Ectodermal cell (in vitro differentiated cells): ENCODE results near the gene HOXA10.

Experiments
- H3K27ac ChIP-seq: 2 replicates; pipeline ENCODE4 v1.7.0; 2013; ENCODE audit warnings: mild to moderate bottlenecking, low read depth, low read length; ENCODE audit not compliant: insufficient read depth, poor library complexity, severe bottlenecking
- H3K27me3 ChIP-seq: 2 replicates; pipeline ENCODE4 v1.7.0; 2013; ENCODE audit warnings: mild to moderate bottlenecking, low read length; ENCODE audit not compliant: insufficient read depth, control insufficient read depth, poor library complexity, severe bottlenecking
- H3K36me3 ChIP-seq: one replicate; pipeline ENCODE4 v1.7.0; 2013; ENCODE audit warnings: low read length; ENCODE audit not compliant: control insufficient read depth, insufficient read depth
- H3K4me1 ChIP-seq: one replicate; pipeline ENCODE4 v1.7.0; 2013; ENCODE audit warnings: low read length; ENCODE audit not compliant: control insufficient read depth, insufficient read depth
- H3K4me3 ChIP-seq: 2 replicates; pipeline ENCODE4 v1.7.0; 2013; ENCODE audit warnings: low read depth, low read length, control low read depth; ENCODE audit not compliant: insufficient read depth
- H3K9me3 ChIP-seq: 2 replicates; pipeline ENCODE4 v1.7.0; 2013; ENCODE audit warnings: mild to moderate bottlenecking, low read length, moderate library complexity; ENCODE audit not compliant: control insufficient read depth
- WGBS, 2 experiments: methylation state at CpG; one replicate each; pipeline ENCODE4 v1.1.7; 2013; ENCODE audit warnings: missing lambda C conversion rate in 2 of 2; 5-methylcytosine and 5-hydroxymethylcytosine counted together

HOXA10 gene

DNA sequence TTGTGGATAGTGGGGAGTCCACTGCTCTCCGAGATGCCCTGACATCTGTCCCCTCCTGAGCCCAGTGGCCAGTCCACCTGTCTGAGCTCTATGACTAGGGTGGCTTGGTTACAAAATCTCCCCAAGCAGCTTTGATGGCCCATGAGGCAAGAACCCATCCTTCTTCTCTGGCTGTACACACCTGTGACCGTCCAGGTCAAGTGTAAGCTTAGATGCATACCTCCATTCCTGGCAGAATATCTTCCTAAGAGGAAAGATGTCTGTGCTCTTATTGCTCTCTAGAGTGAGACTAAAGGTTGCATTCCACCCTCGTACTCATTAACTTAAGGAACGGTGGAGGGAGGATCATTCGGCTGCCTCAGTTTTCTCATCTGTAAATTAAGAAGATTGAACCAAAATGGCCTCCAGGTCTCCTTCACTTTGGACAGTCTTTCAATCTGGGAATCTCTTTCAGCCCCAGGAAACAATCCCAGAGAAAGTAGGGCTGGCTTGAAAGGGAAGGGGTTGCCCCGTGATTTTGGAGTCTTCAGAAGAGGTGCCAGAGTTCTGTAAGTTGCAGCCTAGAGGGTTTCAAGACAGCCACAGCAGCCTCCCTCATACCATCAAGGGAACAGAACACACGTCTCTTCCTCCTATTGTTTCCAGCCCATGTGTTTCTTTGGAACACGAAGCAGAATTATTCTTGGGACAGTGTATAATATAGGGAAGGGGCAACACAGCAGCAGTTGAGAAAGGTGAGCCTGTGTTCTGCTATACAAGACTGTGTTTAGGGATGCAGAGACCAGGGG is 49.0 kb downstream of the HOXA10 start:
- Histone ChIP-seq H3K4me3 (no peak overlapping the region), H3K36me3 (no peaks in the 10 kb centered on the region), H3K4me1 (no peaks in the 10 kb centered on the region), H3K9me3 (no peaks in the 10 kb centered on the region), H3K27ac (no peak overlapping the region), H3K27me3 (peaks cover 100% of the 10 kb centered on the region)
- WGBS, 2 experiments = 19 to 27% methylated on average over 8 of the region's 8 CpGs

GRCh38 chr7:27124096-27124901 is 49.8 kb downstream of the HOXA10 start:
- Histone ChIP-seq H3K9me3 (no peaks in the 10 kb centered on the region), H3K27me3 (peaks cover 100% of the 10 kb centered on the region), H3K4me1 (no peaks in the 10 kb centered on the region), H3K27ac (no peak overlapping the region), H3K4me3 (no peak overlapping the region), H3K36me3 (no peaks in the 10 kb centered on the region)
- WGBS, 2 experiments = 4 to 7% methylated on average over 43 of the region's 43 CpGs

DNA sequence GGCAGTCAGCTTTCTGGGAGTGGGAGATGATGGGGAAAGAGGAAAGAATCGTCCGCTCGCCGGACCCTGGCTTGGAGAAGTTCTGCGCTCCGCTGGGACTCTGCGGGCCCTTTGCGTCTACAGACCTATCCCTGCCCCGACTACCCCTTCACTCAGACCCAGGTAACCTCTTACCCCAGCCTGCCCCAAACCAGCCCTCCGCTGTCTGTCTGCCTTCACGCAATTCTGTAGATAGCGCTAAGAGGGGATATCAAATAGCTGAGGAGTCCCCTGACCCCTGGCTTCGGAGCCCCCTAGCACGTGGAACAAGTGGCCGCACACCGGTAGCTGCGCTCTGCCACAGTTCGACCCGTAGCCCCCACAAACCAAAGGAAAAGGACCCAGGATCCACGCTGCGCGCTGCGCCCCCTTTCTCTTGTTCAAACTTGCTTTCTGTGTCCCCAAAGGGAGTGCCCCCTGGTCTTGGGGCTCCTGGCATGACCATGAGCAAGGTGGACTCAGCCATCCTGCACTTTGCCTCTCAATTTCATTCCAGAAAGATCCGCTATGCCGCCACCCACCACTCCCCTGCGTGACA is 50.6 kb downstream of the HOXA10 start:
- Histone ChIP-seq H3K4me1 (no peaks in the 10 kb centered on the region), H3K27ac (no peak overlapping the region), H3K4me3 (no peak overlapping the region), H3K9me3 (no peaks in the 10 kb centered on the region), H3K27me3 (peaks cover 100% of the 10 kb centered on the region), H3K36me3 (no peaks in the 10 kb centered on the region)
- 8 to 10% methylated on average over 23 to 24 of the region's 26 CpGs for WGBS, 2 experiments

DNA sequence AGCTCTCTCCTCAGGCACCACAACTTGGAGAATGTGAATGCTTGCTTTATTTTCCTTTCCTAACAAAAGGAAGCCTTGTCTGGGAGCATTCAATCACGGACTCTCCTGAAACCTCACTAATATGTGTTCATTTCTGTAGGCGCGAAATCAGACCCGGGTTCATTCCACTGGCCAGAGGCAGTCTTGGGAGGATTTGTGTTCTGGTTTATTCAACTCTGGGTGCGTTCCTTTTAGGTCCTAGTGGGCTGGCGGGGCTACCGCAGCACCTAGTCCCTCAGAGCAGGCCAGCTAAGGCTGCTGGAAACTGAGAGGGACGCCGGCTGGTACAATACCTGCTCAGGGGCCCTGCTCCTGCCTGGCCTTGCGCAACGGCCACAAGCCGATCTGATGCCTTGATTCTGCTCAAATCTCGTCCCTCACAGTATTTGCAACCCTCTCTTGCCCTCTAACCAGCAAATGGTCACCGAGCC is 51.1 kb downstream of the HOXA10 start:
- Histone ChIP-seq H3K4me1 (no peaks in the 10 kb centered on the region), H3K27ac (no peak overlapping the region), H3K36me3 (no peaks in the 10 kb centered on the region), H3K4me3 (no peak overlapping the region), H3K9me3 (no peaks in the 10 kb centered on the region), H3K27me3 (peaks cover 100% of the 10 kb centered on the region)
- WGBS, 2 experiments = 2 to 7% methylated on average over 14 of the region's 14 CpGs

- Histone ChIP-seq H3K27ac (no peak overlapping the region), H3K9me3 (no peaks in the 10 kb centered on the region), H3K4me3 (no peak overlapping the region), H3K27me3 (peaks cover 100% of the 10 kb centered on the region), H3K36me3 (no peaks in the 10 kb centered on the region), H3K4me1 (no peaks in the 10 kb centered on the region)
- 3 to 4% methylated on average over 40 to 41 of the region's 42 CpGs for WGBS, 2 experiments
Measured at GRCh38 chr7:27122077-27122910, 51.8 kb downstream of the HOXA10 start.

- Histone ChIP-seq H3K4me1 (no peaks in the 10 kb centered on the region), H3K4me3 (no peak overlapping the region), H3K9me3 (no peaks in the 10 kb centered on the region), H3K27ac (no peak overlapping the region), H3K36me3 (no peaks in the 10 kb centered on the region), H3K27me3 (peaks cover 100% of the 10 kb centered on the region)
- 17 to 19% methylated on average over 7 of the region's 7 CpGs for WGBS, 2 experiments
Measured at GRCh38 chr7:27121684-27122076, 52.4 kb downstream of the HOXA10 start.
